Liver (tissue), 3 donors: ENCODE data around the gene ZNF438.

Experiments used
- GABPA ChIP-seq, 2 donors: IDR thresholded peaks in 1 of 2; conservative IDR thresholded peaks in 1 of 2; 2 replicates each; pipeline ENCODE4 v1.6.1; 2016; ENCODE audit warnings: antibody characterized with exemption in 2 of 2, mild to moderate bottlenecking in 1 of 2, moderate library complexity in 1 of 2
- JUND ChIP-seq, 2 donors: IDR thresholded peaks; 2 replicates each; pipeline ENCODE4 v1.6.1; 2016; ENCODE audit warnings: antibody characterized with exemption in 2 of 2
- NR2F2 ChIP-seq: IDR thresholded peaks from 2 replicates; pipeline ENCODE4 v1.6.1; 2016; ENCODE audit warnings: antibody characterized with exemption
- RAD21 ChIP-seq, 2 donors: IDR thresholded peaks; 2 replicates each; pipeline ENCODE4 v1.6.1; 2016; ENCODE audit warnings: antibody characterized with exemption in 2 of 2, mild to moderate bottlenecking in 2 of 2
- RXRA ChIP-seq, 2 donors: IDR thresholded peaks; 2 replicates each; pipeline ENCODE4 v1.6.1; 2017 to 2018; ENCODE audit warnings: antibody characterized with exemption in 2 of 2, mild to moderate bottlenecking in 1 of 2
- TAF1 ChIP-seq: conservative IDR thresholded peaks from 2 replicates; pipeline ENCODE4 v1.6.1; 2016; ENCODE audit warnings: antibody characterized with exemption, mild to moderate bottlenecking
- YY1 ChIP-seq: IDR thresholded peaks from 2 replicates; pipeline ENCODE4 v1.6.1; 2016; ENCODE audit warnings: antibody characterized with exemption, mild to moderate bottlenecking
- TF ChIP-seq, protein P1 (sequence below): fragments of 150-350 bp; IDR thresholded peaks from 2 replicates; pipeline ENCODE4 v1.5.1; 2017; ENCODE audit warnings: improper control_type of control experiment, low read depth, low read length; ENCODE audit not compliant: missing input control
- TF ChIP-seq, protein P2 (sequence below): IDR thresholded peaks from 2 replicates; pipeline ENCODE4 v1.6.1; 2016; ENCODE audit warnings: antibody characterized with exemption
- TF ChIP-seq, protein P3 (sequence below): IDR thresholded peaks from 2 replicates; pipeline ENCODE4 v1.6.1; 2016; ENCODE audit warnings: antibody characterized with exemption
- TF ChIP-seq, protein P4 (sequence below): IDR thresholded peaks from 2 replicates; pipeline ENCODE4 v1.6.1; 2016; ENCODE audit warnings: antibody characterized with exemption, mild to moderate bottlenecking
- TF ChIP-seq, protein P5 (sequence below): IDR thresholded peaks from 2 replicates; pipeline ENCODE4 v1.6.1; 2016; ENCODE audit warnings: antibody characterized with exemption
- donor health status: healthy.
- donor health status: healthy.

DNA sequence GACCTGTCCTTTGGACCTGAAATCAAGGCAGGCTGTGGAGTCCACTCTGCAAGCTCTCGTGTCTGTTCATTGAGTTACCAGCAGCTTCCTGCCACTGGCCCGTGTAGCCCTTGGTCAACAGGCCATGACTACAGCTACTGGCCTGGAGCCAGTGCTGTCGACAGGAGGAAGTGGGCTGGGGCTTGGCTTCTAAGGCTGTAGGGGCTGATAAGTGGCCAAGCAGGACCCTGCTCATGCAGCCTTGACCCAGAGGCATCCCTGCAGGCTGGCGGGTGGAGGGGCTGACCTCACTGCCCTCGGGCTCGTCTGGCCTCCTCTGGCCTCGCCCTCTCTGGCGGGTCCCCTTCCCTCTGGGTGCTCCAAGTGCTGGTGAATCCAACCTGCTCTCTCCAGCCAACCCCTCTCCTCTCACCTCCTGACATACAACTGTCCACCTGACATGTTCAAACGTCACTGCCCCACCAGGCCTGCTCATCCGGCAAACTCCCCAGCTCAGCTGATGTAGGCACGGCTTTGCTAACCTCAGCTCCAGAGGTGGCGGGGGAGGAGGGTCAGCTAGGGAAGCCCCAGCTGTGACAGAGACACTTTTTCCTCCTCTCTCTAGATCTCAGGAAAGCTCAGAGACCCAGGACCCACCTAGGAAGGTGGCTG is 213.5 kb downstream of the ZNF438 start:
- TF ChIP-seq, protein P1, sequence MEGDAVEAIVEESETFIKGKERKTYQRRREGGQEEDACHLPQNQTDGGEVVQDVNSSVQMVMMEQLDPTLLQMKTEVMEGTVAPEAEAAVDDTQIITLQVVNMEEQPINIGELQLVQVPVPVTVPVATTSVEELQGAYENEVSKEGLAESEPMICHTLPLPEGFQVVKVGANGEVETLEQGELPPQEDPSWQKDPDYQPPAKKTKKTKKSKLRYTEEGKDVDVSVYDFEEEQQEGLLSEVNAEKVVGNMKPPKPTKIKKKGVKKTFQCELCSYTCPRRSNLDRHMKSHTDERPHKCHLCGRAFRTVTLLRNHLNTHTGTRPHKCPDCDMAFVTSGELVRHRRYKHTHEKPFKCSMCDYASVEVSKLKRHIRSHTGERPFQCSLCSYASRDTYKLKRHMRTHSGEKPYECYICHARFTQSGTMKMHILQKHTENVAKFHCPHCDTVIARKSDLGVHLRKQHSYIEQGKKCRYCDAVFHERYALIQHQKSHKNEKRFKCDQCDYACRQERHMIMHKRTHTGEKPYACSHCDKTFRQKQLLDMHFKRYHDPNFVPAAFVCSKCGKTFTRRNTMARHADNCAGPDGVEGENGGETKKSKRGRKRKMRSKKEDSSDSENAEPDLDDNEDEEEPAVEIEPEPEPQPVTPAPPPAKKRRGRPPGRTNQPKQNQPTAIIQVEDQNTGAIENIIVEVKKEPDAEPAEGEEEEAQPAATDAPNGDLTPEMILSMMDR = no peak
- no peak for TF ChIP-seq RAD21 (IDR thresholded peaks at IDR 0.05)
- no peak for TF ChIP-seq GABPA (IDR thresholded peaks at IDR 0.05 in 1 of 2, conservative IDR thresholded peaks at IDR 0.05 in 1 of 2)
- TF ChIP-seq, protein P2, sequence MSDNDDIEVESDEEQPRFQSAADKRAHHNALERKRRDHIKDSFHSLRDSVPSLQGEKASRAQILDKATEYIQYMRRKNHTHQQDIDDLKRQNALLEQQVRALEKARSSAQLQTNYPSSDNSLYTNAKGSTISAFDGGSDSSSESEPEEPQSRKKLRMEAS = no peak
- TF ChIP-seq, protein P3, sequence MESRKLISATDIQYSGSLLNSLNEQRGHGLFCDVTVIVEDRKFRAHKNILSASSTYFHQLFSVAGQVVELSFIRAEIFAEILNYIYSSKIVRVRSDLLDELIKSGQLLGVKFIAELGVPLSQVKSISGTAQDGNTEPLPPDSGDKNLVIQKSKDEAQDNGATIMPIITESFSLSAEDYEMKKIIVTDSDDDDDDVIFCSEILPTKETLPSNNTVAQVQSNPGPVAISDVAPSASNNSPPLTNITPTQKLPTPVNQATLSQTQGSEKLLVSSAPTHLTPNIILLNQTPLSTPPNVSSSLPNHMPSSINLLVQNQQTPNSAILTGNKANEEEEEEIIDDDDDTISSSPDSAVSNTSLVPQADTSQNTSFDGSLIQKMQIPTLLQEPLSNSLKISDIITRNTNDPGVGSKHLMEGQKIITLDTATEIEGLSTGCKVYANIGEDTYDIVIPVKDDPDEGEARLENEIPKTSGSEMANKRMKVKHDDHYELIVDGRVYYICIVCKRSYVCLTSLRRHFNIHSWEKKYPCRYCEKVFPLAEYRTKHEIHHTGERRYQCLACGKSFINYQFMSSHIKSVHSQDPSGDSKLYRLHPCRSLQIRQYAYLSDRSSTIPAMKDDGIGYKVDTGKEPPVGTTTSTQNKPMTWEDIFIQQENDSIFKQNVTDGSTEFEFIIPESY = no peak
- no peak for TF ChIP-seq JUND (IDR thresholded peaks at IDR 0.05)
- TF ChIP-seq, protein P4, sequence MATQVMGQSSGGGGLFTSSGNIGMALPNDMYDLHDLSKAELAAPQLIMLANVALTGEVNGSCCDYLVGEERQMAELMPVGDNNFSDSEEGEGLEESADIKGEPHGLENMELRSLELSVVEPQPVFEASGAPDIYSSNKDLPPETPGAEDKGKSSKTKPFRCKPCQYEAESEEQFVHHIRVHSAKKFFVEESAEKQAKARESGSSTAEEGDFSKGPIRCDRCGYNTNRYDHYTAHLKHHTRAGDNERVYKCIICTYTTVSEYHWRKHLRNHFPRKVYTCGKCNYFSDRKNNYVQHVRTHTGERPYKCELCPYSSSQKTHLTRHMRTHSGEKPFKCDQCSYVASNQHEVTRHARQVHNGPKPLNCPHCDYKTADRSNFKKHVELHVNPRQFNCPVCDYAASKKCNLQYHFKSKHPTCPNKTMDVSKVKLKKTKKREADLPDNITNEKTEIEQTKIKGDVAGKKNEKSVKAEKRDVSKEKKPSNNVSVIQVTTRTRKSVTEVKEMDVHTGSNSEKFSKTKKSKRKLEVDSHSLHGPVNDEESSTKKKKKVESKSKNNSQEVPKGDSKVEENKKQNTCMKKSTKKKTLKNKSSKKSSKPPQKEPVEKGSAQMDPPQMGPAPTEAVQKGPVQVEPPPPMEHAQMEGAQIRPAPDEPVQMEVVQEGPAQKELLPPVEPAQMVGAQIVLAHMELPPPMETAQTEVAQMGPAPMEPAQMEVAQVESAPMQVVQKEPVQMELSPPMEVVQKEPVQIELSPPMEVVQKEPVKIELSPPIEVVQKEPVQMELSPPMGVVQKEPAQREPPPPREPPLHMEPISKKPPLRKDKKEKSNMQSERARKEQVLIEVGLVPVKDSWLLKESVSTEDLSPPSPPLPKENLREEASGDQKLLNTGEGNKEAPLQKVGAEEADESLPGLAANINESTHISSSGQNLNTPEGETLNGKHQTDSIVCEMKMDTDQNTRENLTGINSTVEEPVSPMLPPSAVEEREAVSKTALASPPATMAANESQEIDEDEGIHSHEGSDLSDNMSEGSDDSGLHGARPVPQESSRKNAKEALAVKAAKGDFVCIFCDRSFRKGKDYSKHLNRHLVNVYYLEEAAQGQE = no peak
- TF ChIP-seq TAF1 = no peak
- TF ChIP-seq, protein P5, sequence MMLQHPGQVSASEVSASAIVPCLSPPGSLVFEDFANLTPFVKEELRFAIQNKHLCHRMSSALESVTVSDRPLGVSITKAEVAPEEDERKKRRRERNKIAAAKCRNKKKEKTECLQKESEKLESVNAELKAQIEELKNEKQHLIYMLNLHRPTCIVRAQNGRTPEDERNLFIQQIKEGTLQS = no peak
- peak; percentile 96 for TF ChIP-seq NR2F2
- TF ChIP-seq YY1 = no peak
- TF ChIP-seq RXRA (IDR thresholded peaks at IDR 0.05) = peak in 1 of 2 donors; percentile 4
